ENCODE measurements around the gene FGF22.
"Not testable (repeated sequence)": the region's sequence is repeated elsewhere in the genome, so short reads cannot be mapped to it uniquely, and the experiment has no call there.

The FGF22 gene

DNA sequence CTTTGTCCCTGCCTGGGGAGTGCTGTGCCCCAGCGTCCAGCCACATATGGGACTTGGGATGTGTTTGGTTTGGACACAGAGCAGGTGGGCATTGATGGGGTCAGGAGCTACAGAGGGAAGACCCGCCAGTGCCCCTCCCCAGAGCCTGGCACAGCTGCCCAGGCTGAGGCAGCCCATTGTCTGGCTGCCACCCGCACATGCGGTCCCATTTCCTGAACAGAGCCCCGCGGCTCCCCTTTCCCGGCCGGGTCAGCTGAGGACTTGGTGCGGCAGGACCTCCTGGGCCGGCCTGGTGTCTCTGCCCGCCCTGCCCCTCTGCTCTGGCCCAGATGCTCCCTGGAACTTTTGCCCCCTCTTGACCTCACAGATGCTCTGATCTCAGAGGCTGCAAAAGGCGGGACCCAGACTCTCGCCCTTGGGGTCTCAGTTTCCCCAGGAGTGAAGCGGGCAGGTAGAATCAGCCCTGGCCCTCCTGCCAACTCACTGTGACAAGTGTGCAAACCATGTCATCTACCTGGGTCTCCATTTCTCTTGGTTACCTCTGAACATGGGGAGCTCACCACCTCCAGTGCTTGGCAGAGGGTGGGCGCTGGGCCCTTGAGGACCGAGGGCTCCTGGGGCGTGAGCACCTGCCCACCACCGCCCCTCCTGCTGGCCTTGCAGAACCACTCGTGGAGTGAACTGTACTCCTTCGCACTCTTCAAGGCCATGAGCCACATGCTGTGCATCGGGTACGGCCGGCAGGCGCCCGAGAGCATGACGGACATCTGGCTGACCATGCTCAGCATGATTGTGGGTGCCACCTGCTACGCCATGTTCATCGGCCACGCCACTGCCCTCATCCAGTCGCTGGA is 32.2 kb upstream of the FGF22 start:
- FAIRE-seq = no peak

DNA sequence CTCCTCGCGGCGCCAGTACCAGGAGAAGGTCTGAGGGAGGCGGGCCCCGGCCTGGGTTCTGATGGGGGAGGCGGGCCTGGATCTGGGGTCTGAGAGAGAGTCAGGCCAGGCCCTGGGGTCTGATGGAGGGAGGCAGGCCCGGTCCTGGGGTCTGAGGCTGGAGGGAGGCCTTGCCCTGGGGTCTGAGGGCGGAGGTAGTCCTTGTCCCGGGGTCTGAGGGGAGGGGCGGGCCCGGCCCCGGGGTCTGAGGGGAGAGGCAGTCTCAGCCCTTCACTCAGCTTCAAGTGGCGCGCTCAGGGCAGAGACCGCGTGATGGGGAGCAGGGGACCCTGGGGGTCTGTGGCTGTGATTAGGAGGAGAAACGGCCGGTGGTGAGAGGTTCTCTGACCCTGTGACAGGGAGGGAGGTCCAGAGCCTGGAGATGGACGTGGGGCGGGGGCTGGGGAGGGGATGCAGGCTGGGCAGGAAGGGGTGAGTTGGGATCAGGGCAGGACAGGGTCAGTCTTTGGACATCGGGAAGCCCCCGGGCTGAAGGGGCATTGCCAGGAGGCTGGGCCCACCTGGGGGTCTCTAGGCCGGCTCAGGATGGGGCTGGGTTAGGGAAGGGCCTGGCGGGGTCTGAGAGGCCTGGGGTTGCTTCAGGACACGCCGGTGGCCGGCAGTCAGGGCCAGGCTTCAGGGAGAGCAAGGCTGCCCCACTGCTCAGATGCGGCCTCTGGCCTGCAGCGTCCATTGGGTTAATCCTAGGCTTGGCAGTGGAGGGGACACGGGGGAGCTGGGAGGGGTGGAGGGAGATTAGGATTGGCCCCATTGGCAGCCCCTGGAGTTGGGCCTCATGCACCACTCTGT is 31.3 kb upstream of the FGF22 start:
- FAIRE-seq = no peak

DNA sequence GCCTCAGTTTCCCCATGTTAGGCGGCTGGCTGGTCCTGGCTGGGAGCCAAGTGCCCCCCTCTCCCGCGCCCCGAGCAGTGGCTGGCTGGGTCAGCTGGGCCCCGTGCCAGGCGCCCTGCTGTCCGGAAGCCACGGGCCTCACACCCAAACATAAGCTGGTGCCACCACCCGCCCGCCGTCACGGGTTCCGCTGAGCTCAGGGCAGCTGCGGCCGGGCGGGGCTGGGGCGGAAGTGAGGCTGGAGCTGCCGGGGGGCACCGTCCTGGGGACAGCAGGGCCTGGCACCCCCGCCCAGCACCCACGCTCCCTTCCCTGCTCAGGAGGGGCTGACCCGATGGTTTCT is 30.7 kb upstream of the FGF22 start:
- no peak for FAIRE-seq

DNA sequence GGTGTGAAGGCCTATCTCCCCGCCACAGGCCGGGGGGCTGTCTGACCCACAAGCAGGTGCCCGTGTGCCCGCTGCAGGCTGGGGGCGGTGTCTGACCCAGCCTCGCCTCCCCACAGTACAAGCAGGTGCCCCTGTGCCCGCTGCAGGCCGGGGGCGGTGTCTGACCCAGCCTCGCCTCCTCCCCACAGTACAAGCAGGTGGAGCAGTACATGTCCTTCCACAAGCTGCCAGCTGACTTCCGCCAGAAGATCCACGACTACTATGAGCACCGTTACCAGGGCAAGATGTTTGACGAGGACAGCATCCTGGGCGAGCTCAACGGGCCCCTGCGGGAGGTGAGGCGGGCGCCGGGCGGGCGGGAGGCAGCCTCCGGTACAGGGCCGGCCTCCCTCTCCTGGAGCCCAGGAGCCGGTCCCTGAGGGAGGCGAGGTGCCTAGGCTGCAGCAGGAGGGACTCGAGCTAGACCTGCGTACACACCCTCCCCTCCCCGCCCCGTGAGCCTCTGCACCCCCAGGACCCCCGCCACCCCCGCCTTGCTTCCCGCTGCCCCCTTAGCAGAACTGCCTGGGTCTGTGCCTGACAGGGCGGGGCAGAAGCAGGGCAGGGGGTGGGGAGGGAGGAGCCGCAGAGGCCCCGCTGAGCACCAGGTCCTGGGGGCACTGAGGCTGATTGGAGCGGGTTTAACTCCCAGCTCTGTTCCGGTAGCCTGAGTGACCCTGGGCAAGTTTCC is 29.4 kb upstream of the FGF22 start:
- no peak for FAIRE-seq

DNA sequence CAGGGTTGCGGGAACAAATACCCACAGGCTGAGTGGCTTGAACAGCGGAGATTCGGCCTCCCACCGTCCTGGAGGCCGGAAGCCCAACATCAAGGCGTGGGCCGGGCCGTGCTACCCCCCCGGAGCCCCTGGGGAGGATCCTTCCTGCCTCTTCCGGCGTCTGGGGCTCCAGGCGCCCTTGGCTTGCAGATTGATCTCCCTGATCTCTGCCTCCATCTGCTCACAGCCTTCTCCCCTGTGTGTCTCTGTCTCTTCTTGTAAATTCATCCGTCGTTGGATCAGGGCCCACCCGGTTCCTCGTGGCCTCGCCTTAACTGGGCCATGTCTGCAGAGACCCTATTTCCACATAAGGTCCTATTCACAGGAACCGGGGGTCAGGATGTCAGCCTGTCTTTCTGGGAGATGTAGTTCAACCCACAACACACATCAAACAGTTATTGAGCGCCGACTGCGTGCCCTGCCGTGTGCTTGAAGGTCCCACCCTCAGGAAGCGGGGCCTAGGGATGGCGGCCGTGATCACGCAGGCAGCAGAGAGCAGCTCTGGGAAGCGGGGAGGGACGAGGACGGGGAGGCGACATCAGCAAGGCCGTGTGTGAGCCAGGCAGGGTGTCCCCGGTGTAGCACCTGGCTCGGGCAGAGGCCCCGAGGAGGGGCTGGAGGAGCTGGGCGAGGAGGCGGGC is 28.7 kb upstream of the FGF22 start:
- no peak for FAIRE-seq

DNA sequence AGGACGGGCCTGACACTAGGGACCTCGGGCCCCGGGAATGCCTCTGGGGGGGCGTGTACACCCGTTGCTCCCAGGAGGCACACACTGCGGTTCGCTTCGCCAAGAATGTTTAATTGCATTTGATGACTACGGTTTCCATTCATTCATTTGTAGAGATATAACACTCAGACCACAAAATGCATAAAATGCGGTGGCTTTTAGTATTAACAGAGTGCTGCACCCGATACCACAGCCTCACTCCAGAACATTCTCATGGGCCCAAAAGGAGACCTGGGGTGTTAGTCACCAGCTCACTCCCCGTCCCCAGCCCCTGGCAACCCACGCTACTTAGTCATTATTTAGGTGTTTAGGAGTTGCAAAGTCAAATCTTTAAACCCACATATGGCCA is 28.2 kb upstream of the FGF22 start:
- no peak for FAIRE-seq

DNA sequence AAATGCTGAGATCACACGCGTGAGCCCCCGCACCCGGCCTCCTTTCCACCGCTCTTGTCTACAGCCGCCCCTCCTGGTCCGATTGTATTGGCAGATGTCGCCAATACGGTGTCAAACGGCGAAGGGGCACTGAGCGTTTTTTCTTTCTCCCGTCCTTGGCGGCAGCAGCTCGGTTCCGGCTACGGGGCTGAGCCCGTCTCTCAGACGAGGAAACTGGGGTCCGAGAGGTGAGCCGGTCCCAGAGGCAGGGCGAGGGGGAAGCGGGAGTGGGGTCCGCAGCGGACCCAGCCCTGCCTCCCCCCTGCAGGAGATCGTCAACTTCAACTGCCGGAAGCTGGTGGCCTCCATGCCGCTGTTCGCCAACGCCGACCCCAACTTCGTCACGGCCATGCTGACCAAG is 26.7 kb upstream of the FGF22 start:
- FAIRE-seq = no peak

DNA sequence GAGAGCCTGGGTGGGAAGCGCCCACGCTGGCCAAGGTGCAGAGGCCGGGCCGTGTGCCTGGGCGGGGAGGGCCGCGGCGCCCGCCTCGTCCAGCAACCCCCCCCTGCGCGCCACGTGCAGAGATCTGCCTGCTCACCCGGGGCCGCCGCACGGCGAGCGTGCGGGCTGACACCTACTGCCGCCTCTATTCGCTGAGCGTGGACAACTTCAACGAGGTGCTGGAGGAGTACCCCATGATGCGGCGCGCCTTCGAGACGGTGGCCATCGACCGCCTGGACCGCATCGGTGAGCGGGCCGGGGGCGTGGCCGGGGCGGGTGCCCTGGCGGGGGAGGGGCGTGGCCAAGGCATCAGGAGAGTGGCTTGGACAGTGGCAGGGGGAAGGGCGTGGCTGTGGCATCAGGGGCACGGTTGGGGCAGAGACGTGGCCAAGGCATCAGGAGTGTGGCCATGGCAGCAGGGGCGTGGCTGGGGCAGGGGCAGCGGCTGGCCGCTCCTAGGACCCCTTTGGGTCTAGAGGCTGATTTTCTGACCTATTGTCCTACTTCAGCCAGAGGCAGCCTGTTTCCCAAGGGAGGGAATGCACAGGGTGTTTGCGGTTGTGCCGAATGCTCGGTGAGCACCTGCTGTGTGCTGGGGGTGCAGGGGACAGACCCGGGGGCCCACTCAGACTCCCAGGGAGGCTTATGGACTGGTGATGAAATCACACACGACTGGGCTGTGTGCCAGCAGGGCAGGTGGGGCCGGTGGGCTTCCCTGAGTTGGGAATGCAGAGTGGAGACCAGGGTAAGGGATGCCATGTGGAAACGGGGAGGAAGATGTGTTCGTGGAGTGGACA is 25.7 kb upstream of the FGF22 start:
- no peak for FAIRE-seq

DNA sequence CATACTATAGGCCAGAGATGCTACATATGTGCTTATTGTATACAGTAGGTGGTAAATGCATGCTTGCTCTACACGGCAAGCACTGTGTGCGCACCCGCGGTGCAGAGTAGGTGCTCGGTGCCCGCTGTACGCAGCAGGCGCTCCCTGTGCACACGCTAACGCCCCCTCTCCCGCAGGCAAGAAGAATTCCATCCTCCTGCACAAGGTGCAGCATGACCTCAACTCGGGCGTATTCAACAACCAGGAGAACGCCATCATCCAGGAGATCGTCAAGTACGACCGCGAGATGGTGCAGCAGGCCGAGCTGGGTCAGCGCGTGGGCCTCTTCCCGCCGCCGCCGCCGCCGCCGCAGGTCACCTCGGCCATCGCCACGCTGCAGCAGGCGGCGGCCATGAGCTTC is 24.1 kb upstream of the FGF22 start:
- FAIRE-seq = no peak

DNA sequence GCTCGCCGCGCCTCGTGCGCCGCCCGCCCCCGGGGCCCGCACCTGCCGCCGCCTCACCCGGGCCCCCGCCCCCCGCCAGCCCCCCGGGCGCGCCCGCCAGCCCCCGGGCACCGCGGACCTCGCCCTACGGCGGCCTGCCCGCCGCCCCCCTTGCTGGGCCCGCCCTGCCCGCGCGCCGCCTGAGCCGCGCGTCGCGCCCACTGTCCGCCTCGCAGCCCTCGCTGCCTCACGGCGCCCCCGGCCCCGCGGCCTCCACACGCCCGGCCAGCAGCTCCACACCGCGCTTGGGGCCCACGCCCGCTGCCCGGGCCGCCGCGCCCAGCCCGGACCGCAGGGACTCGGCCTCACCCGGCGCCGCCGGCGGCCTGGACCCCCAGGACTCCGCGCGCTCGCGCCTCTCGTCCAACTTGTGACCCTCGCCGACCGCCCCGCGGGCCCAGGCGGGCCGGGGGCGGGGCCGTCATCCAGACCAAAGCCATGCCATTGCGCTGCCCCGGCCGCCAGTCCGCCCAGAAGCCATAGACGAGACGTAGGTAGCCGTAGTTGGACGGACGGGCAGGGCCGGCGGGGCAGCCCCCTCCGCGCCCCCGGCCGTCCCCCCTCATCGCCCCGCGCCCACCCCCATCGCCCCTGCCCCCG is 23.5 kb upstream of the FGF22 start:
- no peak for FAIRE-seq

DNA sequence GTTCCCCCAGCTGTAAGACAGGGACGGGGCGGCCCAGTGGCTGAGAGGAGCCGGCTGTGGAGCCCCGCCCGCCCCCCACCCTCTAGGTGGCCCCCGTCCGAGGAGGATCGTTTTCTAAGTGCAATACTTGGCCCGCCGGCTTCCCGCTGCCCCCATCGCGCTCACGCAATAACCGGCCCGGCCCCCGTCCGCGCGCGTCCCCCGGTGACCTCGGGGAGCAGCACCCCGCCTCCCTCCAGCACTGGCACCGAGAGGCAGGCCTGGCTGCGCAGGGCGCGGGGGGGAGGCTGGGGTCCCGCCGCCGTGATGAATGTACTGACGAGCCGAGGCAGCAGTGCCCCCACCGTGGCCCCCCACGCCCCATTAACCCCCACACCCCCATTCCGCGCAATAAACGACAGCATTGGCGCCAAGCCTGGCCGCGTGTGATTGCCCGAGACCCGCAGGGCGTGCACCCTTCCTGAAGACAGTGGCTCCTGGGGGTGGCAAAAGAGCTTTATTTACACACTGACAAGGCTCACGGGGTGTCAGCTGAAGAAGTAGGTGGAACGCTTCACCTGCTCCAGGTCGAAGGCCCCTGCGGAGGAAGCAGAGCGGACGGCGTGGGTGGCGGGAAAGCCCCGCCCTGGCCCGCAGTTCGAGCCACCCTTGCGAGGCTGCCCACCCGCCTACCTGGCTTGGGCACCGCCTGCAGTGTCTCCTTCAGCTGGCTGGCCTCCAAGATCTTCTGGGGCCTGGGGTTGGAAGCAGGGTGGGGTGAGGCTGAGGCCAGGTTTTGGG is 22.7 kb upstream of the FGF22 start:
- FAIRE-seq = no peak

DNA sequence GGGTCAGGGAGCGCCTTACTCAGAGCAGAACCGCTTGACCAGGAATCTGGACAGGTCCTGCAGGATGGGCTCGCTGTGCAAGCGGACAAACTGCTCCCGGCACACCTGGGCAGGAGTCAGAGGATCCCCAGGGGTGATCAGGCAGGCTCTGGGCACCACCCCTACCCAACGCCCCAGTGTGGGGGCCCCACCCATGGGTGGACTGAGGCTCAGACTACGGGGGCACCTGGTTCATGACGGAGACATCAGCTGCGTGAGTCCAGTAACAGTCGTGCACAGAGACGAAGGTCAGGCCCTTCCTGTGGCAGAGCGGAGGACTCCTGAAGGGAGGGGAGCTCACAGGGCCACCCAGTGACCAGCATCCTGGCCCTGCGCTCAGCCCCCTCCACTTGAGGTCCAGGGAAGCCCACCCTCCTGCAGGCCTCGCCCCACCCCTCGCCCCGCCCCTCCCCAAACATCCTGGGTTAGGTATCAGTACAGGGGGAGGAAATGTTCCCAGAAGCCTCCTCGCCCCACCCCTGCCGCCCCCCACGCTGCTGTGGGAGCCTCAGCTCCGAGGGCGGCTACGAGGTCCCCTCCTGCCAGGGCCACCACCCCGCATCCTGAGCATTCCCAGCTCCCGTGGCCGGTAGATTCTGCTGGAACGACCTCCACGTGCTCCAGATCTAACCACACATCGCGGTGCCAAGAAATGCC is 22.0 kb upstream of the FGF22 start:
- FAIRE-seq = no peak

DNA sequence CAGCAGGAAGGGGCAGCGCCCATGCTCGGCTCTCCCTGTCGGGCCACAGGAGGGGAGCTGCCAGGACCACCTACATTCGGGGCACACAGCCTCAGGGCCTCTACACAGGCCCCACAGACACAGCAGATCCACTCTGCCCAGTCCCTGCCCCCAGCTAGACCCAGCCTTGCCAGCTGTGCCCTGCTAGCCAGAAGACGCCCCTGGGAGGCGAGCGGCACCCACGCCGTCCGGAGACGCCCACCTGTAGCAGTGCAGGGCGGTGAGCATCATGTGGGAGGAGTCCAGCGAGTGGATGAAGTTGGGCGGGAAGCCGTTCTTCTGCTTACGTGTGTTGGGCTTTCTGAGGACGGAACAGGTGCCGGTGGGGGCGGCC is 21.4 kb upstream of the FGF22 start:
- no peak for FAIRE-seq

DNA sequence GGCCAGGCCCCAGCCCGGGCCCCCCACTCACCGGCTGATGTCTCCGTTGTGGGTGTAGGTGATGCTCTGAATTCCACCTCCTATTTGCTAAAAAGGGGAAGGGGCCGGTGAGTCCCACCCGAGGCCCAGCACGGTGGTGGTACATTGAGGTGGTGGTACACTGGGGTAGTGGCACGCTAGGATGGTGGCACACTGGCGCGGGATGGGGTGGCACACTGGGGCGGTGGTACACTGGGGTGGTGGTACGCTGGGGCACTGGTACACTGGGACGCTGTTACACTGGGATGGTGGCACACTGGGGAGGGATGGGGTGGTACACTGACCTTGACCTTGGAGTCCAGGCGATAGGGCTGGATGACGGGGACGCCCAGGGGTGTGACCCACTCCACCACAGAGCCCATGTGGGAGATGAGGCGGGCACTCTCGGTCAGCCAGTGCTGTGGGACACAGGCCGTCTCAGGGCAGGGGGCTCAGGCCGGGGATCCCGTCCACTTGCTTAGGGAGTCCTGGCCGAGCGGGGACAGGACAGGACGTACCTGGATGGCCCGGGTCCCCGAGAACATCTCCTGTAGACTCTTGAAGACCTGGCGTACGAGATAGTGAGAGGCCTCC is 20.9 kb upstream of the FGF22 start:
- no peak for FAIRE-seq

DNA sequence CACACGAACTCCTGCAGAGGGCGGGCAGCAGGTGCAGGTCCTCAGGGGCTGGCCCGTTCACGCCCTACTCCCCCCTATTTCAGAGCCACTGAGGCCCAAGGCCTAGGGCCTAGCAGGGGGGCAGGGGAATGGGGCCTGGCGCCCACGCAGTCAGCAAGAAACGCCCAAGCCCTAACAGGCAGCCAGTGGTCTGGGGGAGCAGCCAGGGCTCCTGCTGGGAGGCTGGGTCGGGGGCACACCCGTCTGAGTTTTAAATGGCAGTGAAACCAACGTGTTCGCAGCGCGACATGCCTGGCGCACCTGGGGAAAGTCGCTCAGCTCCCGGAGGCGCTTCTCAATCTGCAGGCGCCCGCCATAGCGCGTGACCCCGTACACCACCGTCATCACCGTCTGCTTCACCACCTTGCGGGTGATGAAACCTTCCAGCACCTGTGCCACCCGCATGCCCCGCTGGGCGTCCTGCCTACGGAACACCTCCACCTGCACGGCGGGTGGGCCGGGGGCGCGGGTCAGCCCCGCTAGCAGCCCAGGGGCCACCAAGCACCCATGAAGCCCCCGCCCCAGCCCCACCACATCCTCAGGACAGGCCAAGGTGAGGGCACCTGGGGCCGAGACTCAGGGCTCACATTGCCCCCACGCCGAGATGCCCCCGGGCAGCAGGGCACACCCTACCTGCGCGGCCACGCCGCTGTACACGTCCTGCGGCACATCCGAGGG is 20.2 kb upstream of the FGF22 start:
- FAIRE-seq = no peak

DNA sequence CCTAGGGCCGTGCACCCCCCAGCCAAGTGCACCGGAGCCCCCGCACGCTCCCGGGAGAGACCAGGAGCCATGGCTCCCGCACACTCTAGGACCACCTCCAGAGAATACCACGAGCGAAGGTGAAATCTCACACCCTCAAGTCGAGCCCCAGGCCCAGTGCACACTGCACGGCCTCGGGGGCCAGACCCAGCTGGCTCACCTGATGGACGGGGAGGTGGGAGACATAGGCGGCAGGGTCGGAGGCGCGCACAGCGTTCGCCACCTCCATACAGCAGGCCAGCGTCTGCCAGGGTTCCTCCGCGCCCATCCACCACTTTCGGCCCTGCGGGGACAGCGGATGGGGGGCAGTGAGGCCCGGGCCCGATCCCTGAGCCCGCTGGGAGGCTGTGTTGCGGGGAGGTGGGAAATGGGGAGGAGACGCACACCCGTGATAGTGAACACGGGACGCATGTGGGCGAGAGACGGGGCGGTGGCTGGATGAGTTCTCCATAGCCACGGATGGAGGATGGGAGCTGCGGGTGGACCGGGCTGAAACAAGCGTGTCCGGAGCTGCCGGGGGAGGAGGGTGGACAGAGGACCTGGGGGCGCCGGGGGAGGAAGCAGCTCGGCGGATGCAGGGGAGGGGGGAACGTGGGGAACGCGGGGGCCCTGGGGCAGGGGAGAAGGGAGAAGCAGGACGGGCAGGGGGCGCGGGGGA is 19.4 kb upstream of the FGF22 start:
- no peak for FAIRE-seq

DNA sequence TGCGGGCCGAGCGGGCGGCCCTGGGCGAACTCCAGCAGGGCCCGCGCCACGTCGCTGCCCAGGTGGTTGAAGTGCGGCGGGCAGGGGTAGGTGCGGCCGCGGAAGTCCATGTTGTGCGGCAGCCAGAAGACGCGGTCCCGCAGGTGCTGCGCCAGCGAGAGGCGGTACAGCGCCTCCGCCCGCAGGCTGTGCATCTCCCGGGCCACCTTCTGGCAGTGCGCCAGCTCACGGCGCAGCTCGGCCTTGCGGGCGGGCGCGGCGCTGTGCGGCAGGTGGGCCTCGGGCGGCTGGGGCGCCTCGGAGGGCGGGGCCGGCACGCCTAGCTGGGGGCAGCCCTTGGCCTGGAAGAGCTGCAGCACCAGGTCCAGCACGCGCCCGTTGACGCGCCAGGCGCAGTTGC is 18.5 kb upstream of the FGF22 start:
- not testable (repeated sequence) for FAIRE-seq

DNA sequence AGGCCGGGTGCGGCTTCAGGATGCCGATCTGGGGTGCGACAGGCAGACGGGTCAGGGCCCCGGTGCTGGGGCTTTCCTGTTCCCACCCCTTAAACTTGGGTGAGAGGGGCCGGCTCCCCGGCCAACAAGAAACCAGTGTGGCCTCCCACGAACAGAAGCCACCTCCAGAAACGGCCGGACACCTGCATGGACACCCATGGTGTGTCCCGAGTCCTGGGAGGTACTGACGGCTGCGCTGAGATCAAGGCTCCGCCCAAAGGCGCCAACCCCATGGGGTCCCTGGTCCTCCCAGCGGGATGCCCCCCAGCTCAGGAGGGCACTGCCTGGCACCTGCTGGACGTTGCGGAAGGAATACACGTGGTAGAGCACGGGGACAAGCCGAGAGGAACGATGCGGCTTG is 17.9 kb upstream of the FGF22 start:
- FAIRE-seq = no peak
